NCI-H446 (cell line): ENCODE measurements around the gene KRTAP5-2.
"Not testable (repeated sequence)": the region's sequence is repeated elsewhere in the genome, so short reads cannot be mapped to it uniquely, and the experiment has no call there.

Source experiments
- DNase-seq, 2 experiments: peaks; one replicate each; lab custom pipeline; 2025; lab: John Stamatoyannopoulos, UW

The KRTAP5-2 gene, protein sequence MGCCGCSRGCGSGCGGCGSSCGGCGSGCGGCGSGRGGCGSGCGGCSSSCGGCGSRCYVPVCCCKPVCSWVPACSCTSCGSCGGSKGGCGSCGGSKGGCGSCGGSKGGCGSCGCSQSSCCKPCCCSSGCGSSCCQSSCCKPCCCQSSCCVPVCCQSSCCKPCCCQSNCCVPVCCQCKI

GRCh38 chr11:1597994-1598380, at the start of gene KRTAP5-2:
KRTAP5-2 (minus strand) TSS chr11:1598294; CDS start chr11:1598250, 44 bp downstream.
- DNase-seq = no peak

GRCh38 chr11:1646540-1646939, 48.4 kb upstream of the KRTAP5-2 start:
- DNase-seq = not testable (repeated sequence)

DNA sequence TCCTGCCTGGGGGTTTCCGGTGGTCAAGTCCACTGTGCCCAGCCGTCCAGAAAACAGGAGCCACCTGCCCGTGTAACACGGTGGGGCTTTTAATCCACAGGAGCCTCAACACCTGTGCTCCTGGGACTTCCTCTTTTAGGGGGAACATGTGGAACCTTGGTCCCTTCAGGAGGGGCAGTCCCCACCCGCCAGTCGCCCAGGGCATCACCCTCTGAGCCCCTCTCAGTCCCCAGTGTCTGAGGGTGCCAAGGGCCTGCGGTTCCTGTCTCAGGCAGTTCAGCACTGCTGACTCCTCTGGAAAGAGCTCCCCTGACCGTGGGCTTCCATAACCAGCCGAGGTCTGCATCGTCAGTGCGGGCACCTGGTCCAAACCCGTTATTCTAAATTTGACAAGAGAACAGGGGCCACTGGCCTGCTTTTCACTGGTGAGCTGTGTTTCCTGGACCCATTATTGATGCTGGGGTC, 47.3 kb upstream of the KRTAP5-2 start:
- no peak for DNase-seq

DNA sequence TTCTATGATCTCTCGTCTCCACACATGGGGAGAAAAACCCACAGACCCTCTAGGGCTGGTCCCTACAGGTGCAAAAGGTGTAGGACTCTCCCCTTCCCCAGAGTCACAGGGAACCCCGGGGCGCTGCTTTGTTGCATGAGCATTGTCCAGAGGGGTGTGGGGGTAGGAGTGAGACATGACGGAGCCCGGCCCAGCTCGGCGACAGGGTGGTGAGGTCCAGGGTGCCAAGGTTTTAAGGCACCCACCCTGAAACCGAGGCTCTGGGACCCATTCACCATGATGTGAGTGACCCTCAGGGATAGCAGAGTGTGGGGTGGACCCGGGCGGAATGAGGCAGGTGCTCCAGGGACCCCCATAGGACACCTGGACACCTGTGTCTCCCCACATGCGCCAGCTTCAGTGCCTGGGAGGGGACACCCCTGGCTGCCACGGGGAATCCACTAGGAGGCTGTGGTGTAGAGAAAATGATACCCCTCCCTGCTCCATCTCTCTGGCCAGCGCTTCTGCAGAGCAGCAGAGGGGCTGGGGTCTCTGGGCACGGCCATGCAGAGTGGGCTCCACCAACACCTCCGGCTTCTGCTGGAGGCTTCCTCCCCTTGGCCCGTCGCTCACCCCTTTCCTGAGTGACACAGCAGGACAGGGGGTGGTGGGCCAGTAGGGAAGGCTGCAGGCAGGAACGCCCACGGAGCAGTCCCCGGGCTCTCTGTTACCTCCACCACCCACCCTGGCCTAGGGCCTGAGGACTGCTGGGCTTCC, 46.7 kb upstream of the KRTAP5-2 start:
- no peak for DNase-seq

GRCh38 chr11:1643146-1643690, 45.1 kb upstream of the KRTAP5-2 start:
- DNase-seq = no peak

DNA sequence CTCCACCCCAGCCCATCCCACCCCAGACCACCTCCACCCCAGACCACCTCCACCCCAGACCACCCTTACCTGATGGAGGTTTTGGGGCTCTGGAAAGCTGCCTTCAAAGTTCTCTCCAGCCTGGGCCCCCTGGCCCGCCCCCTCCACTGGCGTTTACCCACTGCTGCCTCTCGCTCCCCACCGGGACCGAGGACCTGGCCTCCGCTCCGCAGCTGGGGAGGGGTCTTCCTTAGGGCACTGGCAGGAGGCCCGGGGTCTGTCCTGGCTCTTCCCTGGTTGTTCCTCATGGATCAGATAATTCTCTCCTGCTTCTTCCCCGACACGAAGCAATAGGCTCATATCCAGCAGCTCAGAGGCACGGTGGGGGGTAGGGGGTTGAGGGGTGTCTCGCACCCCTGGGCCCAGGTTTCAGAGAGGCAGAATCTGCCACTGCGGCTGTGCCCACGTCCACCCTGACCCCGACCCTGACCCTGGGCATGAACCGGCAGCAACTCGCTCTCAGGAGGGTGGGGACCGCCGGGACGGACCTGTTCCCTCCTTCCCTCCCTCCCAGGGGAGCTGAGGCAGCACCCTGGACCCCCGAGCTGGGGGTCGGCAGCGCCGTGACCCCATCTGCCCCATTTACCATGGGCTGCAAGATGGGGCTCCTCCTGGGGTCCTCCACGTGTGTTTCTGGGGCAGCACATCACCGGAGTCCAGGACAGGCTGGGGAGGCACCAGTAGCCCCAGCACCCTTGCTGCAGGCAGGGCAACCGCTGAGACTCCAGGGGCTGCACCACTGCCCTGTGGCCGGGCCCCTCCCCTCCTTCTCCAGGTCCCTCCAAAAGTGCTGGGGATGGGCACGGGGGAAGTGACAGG, 44.4 kb upstream of the KRTAP5-2 start:
- no peak for DNase-seq

DNA sequence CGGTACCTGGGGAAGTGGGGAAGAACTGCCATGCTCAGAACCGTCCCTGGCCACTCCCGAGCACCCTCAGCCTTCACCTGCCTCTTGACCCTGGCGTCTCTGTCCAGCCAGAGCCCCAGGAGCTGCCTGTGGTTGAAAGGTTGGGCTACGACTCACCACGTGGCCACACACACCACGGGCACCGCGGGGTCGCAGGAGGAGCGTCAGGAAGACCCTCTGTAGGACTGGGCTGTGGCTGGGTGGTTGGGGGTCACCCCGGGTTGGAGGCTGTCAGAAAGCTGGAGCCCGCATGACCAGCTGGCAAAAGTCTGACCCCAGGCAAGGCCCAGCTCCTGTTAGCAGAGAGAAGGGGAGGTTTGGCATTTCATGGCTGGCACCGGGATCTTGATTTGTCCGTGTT, 43.0 kb upstream of the KRTAP5-2 start:
- DNase-seq = no peak

DNA sequence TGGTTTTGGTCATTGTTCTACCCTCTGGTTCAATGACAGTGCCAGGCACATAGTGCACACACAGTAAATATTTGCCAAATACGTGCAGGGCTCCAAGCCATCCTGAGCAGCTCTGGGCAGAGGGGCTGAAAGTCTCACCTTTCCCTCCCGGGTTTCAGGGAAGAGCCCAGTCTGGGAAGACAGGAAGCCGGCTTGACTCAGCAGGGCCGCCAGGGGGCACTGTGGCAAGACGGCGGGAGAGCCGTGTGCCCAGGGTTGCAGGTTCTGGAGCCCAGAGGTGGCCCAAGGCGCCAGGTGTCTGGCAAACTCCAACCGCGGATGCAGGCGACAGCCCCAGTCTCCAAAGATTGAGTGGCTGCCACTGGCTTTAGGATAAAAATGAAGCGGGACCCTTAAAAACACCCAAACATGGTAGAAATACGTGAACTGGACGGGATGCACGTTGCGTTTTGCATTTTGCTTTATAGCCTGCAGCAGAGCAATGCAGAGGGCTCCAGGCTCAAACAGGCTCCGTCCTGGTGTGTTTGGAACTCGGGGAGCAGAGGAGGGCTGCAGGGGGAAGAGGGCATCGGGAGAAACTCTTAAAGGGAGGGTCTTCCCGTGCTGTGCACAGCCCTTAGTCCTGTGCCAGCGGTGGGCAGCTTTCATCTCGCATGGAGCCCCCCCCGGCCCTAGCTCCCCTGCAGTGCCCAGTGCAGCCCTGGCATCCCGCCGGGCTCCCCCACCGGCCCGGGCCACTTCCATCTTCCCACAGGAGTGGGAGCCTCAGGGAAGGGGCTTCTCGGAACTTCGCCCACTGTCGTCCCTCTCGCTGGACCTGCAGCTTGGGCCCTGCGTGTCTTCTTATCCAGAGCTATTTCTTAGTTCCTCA, 42.2 kb upstream of the KRTAP5-2 start:
- peak in 1 of 2 experiments; percentile 35 for DNase-seq

DNA sequence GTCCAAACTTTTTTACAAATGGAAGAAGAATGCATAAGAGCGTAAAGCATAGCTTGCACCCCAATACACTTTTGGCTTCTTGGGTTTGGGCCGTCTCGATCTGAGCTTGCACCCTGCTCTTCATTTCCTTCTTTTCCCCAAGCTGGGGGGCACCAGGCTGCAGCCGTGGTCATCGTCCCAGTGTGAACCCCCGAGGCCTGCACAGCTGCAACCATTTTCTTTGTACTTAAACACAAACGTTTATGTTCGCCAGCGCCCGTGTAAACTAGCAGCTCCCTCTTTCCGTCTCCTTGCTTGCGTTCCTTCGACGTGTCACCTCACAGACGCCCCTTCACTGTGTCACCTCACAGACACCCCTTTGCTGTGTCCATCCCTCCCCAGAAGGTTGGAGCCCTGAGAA, 41.6 kb upstream of the KRTAP5-2 start:
- DNase-seq = no peak

- no peak for DNase-seq
These were observed 41.1 kb upstream of the KRTAP5-2 start for GRCh38 chr11:1639102-1639620.

- DNase-seq = no peak
These were observed 40.2 kb upstream of the KRTAP5-2 start for GRCh38 chr11:1638344-1638743.

DNA sequence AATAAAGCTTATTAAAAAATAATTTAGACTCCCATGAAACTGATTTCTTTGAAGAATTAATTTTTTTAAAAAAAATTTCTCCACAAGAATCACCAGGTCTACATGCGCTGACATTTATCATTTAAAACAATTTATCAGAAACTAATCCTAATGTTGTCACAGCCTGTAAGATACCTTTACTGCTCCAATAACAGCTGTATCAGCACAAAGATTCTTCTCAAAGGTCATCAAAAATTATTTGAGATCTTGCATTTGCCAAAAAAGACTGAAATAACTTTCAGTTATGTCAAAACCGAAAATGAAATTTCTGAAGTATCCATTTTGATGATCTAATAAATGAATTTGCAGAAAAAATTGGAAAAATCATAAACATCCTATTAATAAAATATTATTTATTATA, 39.5 kb upstream of the KRTAP5-2 start:
- no peak for DNase-seq

DNA sequence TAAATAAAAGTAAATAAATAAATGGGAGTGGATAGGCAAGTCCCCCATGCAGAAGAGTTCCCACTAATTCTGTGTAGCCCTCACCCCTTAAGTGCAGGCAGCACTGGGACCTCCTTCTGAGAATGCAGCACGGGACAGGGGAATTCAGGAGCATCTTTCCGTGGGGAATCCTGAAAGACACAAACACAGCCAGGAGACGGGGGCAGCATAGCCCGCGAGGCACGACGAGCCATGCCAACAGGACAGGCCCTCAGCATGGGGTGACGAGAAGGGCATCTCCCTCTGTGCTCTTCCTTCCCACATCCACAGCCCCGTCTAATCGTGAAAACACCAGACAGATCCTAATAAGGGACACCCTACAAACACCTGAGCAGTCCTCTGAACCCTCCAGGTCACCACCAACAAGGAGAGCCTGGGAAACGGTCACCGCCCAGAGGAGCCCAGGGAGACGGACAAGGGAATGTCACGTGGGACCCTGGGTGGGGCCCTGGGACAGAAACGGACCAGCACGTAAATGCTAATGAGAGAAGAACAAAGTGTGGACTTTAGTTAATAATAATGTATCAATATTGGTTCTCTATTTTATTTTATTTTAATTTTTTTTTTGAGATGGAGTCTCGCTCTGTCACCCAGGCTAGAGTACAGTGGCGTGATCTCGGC, 38.3 kb upstream of the KRTAP5-2 start:
- DNase-seq = no peak

- DNase-seq = no peak
These were observed 35.8 kb upstream of the KRTAP5-2 start for GRCh38 chr11:1633864-1634263.

- DNase-seq = no peak
These were observed 34.1 kb upstream of the KRTAP5-2 start for GRCh38 chr11:1632053-1632714.

- no peak for DNase-seq
These were observed 33.0 kb upstream of the KRTAP5-2 start for GRCh38 chr11:1631066-1631568.

DNA sequence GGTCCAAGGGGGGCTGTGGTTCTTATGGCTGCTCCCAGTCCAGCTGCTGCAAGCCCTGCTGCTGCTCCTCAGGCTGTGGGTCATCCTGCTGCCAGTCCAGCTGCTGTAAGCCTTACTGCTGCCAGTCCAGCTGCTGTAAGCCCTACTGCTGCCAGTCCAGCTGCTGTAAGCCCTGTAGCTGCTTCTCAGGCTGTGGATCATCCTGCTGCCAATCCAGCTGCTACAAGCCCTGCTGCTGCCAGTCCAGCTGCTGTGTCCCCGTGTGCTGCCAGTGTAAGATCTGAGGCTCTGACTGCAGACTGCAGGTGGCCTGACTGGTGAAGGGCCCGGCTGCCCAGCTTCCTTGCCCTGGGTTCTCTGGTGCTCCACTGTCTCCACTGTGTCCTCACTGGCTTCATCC, 32.2 kb upstream of the KRTAP5-2 start:
- DNase-seq = no peak

DNA sequence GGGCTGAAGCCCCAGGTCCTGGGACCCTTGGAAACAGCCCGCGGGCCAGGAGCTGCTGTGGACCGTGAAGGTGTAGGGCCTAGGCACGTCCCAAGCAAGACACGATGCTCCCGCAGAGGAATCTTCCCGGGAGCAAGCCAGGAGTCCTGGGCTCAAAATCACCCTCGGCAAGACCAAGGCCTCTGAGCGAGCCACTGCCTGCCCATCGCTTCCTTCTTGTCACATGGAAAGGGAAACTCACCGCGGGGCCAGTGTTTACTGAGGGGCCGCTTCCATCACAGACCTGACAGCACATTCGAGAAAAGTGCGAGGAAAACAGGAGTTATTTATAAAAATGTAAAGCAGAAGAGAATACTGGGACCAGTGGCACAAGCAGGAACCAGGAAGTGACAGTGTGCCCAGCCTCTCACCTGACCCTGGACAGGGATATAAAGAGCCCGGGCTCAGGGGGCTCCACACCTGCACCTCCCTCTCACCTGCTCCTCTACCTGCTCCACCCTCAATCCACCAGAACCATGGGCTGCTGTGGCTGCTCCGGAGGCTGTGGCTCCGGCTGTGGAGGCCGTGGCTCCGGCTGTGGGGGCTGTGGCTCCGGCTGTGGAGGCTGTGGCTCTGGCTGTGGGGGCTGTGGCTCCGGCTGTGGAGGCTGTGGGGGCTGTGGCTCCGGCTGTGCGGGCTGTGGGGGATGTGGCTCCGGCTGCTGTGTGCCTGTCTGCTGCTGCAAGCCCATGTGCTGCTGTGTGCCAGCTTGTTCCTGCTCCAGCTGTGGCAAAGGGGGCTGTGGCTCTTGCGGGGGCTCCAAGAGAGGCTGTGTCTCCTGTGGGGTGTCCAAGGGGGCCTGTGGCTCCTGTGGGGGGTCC, 31.5 kb upstream of the KRTAP5-2 start, which contains the start of gene KRTAP5-5:
KRTAP5-5 (plus strand) TSS at position 450 of the 860 bp plus-strand sequence; CDS start at position 516, 66 bp downstream.
- DNase-seq = no peak
